RWPE1 (cell line): ENCODE data around the gene SMYD5.
"Not testable (repeated sequence)": the region's sequence is repeated elsewhere in the genome, so short reads cannot be mapped to it uniquely, and the experiment has no call there.

Source experiments
- CTCF ChIA-PET: fragments of 350-600 bp; sonication (Branson Sonifier 250); formaldehyde crosslinking; extraction: SDS; loops from one replicate; lab custom pipeline; 2021; lab: Yijun Ruan, JAX
- POLR2A ChIA-PET: fragments of 400-600 bp; formaldehyde crosslinking; extraction: SDS; loops from one replicate; lab custom pipeline; 2020; ENCODE audit warnings: antibody characterized with exemption; ENCODE audit not compliant: low non-redundant PET; lab: Yijun Ruan, JAX
- DNase-seq: peaks from one replicate; pipeline ENCODE4 v3.0.0; 2012; ENCODE audit warnings: low spot score
- H3K27ac ChIP-seq: fragments of 450-650 bp; 2 replicates; pipeline ENCODE4 v1.5.1; 2017
- CTCF ChIP-seq: fragments of 450-650 bp; conservative IDR thresholded peaks from 2 replicates; pipeline ENCODE4 v1.5.1; 2017; ENCODE audit warnings: low read depth, mild to moderate bottlenecking

The SMYD5 gene

DNA sequence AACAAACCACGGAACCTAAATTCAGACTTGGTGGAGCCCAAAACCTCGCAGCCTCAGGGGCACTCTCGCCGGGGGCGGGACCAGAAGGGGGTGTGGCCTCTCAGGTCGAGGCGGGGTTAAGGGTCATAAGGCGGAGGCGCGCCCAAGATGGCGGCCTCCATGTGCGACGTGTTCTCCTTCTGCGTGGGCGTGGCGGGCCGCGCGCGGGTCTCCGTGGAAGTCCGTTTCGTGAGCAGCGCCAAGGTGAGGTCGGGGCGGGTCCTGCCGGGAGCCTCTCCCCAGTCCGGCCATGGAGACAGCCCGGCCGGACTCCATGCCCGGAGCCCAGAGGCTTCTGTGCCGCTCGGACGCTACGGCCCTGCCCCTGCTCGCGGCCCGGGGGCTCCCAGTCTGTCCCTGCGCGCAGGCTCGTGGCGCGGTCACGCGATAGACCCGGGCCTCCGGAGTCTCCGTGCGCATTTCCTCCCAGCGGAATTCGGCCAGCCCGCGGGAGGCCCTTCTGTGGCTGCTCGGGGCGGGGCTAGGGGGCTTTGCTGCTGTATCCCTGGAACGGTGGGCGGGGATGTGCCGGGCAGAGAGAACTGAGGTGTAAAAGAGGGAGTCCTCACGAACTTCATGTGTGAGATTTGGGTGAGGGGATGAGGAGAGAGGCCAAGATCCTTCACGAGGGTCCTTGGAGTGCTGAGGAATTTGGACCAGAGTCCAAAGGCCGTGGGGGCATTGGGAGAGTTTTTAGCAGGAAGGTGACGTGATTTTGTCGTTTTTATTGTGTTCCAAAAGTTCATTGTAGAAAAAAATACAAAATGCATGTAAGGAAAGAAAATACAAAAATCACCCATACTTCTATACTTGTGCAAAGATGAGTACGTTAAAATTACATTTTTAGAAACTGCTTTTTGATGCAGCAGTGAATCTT lies at the start of gene SMYD5:
SMYD5 (plus strand) TSS at position 126 of the 916 bp plus-strand sequence; CDS start at position 148, 22 bp downstream.
- TF ChIP-seq CTCF: no peak
- peak; percentile 88 for DNase-seq
- ChIA-PET CTCF (interaction anchor here (0.5 kb wide), 1 partner anchor 1871 kb away, joined by 3 read pairs; no protein-coding TSS in a partner anchor), POLR2A (no interaction called here)
- peak within 1 kb of the TSS; percentile 70 for H3K27ac ChIP-seq

DNA sequence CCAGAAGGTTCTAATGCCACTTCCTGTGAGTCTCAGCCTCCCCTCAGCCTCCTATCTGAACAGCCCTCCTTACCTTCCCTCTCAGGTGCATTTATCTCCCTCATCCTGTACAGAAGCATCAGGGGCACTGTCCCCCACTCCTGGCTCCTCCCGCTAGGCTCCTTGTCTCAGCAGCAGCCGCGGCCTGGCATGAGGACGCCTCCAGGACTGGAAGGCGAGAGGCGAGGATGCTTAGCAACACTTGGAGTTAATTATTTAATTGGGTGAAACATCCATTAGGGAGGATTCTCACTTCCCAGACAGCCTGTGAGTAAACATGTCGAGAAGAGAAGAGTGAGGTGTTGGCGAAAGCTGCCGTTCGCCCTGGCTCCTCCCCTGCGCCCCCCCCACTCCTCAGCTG lies 48.1 kb upstream of the SMYD5 start:
- POLR2A ChIA-PET, CTCF ChIA-PET, H3K27ac ChIP-seq, DNase-seq: not testable (repeated sequence)

GRCh38 chr2:73166813-73167212 lies 47.2 kb upstream of the SMYD5 start:
- H3K27ac ChIP-seq, DNase-seq, CTCF ChIA-PET, POLR2A ChIA-PET: not testable (repeated sequence)

- H3K27ac ChIP-seq, DNase-seq, POLR2A ChIA-PET, CTCF ChIA-PET: not testable (repeated sequence)
These were observed 45.7 kb upstream of the SMYD5 start for GRCh38 chr2:73168348-73168747.

GRCh38 chr2:73170341-73170740 lies 43.7 kb upstream of the SMYD5 start:
- H3K27ac ChIP-seq, POLR2A ChIA-PET, CTCF ChIA-PET, DNase-seq: not testable (repeated sequence)

- ChIA-PET POLR2A (no interaction called here), CTCF (no interaction called here)
- no peak for DNase-seq
These were observed 41.1 kb upstream of the SMYD5 start for GRCh38 chr2:73172963-73173362.

DNA sequence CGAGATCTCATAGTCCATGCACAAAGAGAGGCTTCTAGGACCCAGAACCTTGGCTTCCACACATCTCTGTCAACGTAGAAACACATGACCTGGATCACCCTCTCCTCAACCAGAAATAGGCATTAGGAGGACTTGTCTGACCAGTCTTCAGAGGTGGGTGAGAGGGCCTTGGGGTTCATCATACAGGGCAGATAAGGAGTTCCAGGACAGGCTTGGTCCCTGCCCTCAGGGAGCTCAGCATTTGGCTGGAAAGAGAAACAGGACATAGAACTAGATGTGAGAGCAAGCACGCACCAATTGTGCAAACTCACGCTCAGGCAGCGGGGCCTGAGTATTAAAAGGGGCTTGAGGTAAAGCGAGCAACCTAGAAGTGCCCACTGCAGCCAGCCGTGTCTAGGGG lies 40.3 kb upstream of the SMYD5 start:
- DNase-seq: no peak
- POLR2A ChIA-PET: no interaction called here
- CTCF ChIA-PET: no interaction called here
- TF ChIP-seq CTCF: no peak
- H3K27ac ChIP-seq: no peak overlapping the region

More at GRCh38 chr2:73172963-73173362, 41.1 kb upstream of the SMYD5 start:
- no peak for TF ChIP-seq CTCF
- H3K27ac ChIP-seq: no peak overlapping the region

DNA sequence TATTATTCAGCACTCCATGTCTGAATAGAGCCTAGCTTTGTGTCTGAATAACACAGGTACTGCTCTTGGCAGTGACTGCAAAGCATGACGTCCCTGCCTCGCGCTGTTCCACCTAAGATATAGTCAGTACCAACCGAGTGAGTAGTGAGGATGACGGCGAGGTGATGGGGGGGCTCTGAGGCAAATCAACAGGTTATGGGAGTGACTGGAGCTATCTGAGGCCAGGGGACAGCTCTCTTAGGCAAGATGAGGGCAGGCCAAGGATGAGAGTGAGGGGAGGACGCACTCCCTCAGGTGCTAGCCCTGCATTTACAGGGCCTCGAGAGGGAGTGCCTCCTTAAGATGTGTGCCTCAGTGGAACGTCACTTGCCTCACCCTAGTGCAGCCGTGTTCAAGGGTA lies 39.8 kb upstream of the SMYD5 start:
- TF ChIP-seq CTCF: no peak
- POLR2A ChIA-PET: no interaction called here

More for the DNA sequence above, 39.8 kb upstream of the SMYD5 start:
- no peak overlapping the region for H3K27ac ChIP-seq
- DNase-seq: no peak
- CTCF ChIA-PET: no interaction called here
